ENCODE measurements around the gene WNT9A. TPM values are rescaled to one million over a fixed set of nuclear protein-coding genes. Genes with fewer than 3 reads are reported as not detected.

The WNT9A gene
- total RNA-seq, 1 experiment from 2014 or later = not detected

- Histone ChIP-seq H3K27me3 (ENCODE audit: low read length) (no peaks in the 10 kb centered on the region), H4K20me1 (ENCODE audit: insufficient read depth, low read depth, low read length) (no peaks in the 10 kb centered on the region), H3K9me2 (replicated peaks; ENCODE audit: insufficient read depth, low read length) (no peaks in the 10 kb centered on the region), H3K4me2 (ENCODE audit: low read depth, low read length, poor library complexity, severe bottlenecking) (no peak overlapping the region), H3K4me3 (ENCODE audit: low read length) (no peak overlapping the region), H3K4me1 (ENCODE audit: low read length) (no peaks in the 10 kb centered on the region), H3K27ac (ENCODE audit: low read length) (no peak overlapping the region), H3K9me3 (ENCODE audit: low read length) (no peaks in the 10 kb centered on the region), H3K36me3 (ENCODE audit: insufficient read depth, low read length) (no peaks in the 10 kb centered on the region), H2AFZ (ENCODE audit: low read length) (no peak overlapping the region), H3K79me2 (ENCODE audit: low read length) (no peaks in the 10 kb centered on the region), H3K9ac (ENCODE audit: low read length) (no peak overlapping the region)
- no peak for DNase-seq
Measured at GRCh38 chr1:227938911-227939790, 8.6 kb downstream of the WNT9A start.

DNA sequence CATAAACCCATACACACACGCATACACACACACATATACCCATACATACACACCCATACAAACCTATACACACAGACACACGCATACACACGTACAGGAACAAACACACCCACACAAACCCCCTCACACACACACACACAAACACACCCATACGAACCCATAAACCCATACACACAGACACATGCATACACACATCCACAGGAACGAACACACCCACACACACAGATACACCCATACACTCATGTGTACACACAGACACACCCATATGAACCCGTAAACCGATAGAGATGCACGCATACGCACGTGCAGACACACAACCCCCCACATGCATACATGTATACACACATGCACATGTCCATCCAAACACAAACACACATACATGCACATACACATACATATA lies 9.5 kb downstream of the WNT9A start:
- H4K20me1 ChIP-seq (ENCODE audit: insufficient read depth, low read depth, low read length) = no peaks in the 10 kb centered on the region
- H3K27me3 ChIP-seq (ENCODE audit: low read length) = no peaks in the 10 kb centered on the region
- no peak overlapping the region for H3K27ac ChIP-seq (ENCODE audit: low read length)
- H2AFZ ChIP-seq (ENCODE audit: low read length) = no peak overlapping the region
- no peak for DNase-seq
- H3K9me2 ChIP-seq (replicated peaks; ENCODE audit: insufficient read depth, low read length) = no peaks in the 10 kb centered on the region
- H3K4me1 ChIP-seq (ENCODE audit: low read length) = no peaks in the 10 kb centered on the region
- no peaks in the 10 kb centered on the region for H3K79me2 ChIP-seq (ENCODE audit: low read length)
- H3K4me3 ChIP-seq (ENCODE audit: low read length) = no peak overlapping the region
- no peaks in the 10 kb centered on the region for H3K36me3 ChIP-seq (ENCODE audit: insufficient read depth, low read length)
- no peak overlapping the region for H3K9ac ChIP-seq (ENCODE audit: low read length)
- H3K9me3 ChIP-seq (ENCODE audit: low read length) = no peaks in the 10 kb centered on the region
- H3K4me2 ChIP-seq (ENCODE audit: low read depth, low read length, poor library complexity, severe bottlenecking) = no peak overlapping the region

DNA sequence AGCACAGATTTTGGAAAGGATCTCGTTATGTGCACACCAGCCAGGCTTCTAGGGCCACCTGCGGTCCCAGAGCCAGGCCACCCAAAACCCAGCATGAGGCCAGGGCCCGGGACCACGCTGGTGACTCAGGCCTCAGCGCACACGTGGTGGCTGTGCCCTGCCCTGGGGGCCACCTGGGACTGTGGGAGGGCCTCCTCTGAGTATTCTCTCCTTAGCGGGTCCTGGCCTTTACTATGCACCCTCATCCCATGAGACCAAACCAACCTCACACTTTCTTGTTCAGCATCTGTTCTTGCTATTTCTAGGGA lies 9.9 kb downstream of the WNT9A start:
- Histone ChIP-seq H3K9me3 (ENCODE audit: low read length) (no peaks in the 10 kb centered on the region), H3K79me2 (ENCODE audit: low read length) (no peaks in the 10 kb centered on the region), H3K27me3 (ENCODE audit: low read length) (no peaks in the 10 kb centered on the region), H3K27ac (ENCODE audit: low read length) (no peak overlapping the region), H4K20me1 (ENCODE audit: insufficient read depth, low read depth, low read length) (no peaks in the 10 kb centered on the region), H3K4me2 (ENCODE audit: low read depth, low read length, poor library complexity, severe bottlenecking) (no peak overlapping the region), H3K9ac (ENCODE audit: low read length) (no peak overlapping the region), H2AFZ (ENCODE audit: low read length) (no peak overlapping the region), H3K36me3 (ENCODE audit: insufficient read depth, low read length) (no peaks in the 10 kb centered on the region), H3K9me2 (replicated peaks; ENCODE audit: insufficient read depth, low read length) (no peaks in the 10 kb centered on the region), H3K4me1 (ENCODE audit: low read length) (no peaks in the 10 kb centered on the region), H3K4me3 (ENCODE audit: low read length) (no peak overlapping the region)
- no peak for DNase-seq

GRCh38 chr1:227937031-227937837 lies 10.5 kb downstream of the WNT9A start:
- DNase-seq = no peak
- no peak overlapping the region for H2AFZ ChIP-seq (ENCODE audit: low read length)

GRCh38 chr1:227935826-227936225 lies 11.9 kb downstream of the WNT9A start:
- no peak overlapping the region for H3K9ac ChIP-seq (ENCODE audit: low read length)
- H3K9me2 ChIP-seq (replicated peaks; ENCODE audit: insufficient read depth, low read length) = no peaks in the 10 kb centered on the region
- H3K4me3 ChIP-seq (ENCODE audit: low read length) = no peak overlapping the region
- no peaks in the 10 kb centered on the region for H3K27me3 ChIP-seq (ENCODE audit: low read length)
- no peak overlapping the region for H2AFZ ChIP-seq (ENCODE audit: low read length)
- H3K36me3 ChIP-seq (ENCODE audit: insufficient read depth, low read length) = no peaks in the 10 kb centered on the region
- no peaks in the 10 kb centered on the region for H3K9me3 ChIP-seq (ENCODE audit: low read length)
- no peaks in the 10 kb centered on the region for H3K4me1 ChIP-seq (ENCODE audit: low read length)
- no peaks in the 10 kb centered on the region for H3K79me2 ChIP-seq (ENCODE audit: low read length)
- no peaks in the 10 kb centered on the region for H4K20me1 ChIP-seq (ENCODE audit: insufficient read depth, low read depth, low read length)
- no peak for DNase-seq
- H3K4me2 ChIP-seq (ENCODE audit: low read depth, low read length, poor library complexity, severe bottlenecking) = no peak overlapping the region
- no peak overlapping the region for H3K27ac ChIP-seq (ENCODE audit: low read length)

More at GRCh38 chr1:227937031-227937837, 10.5 kb downstream of the WNT9A start:
- Histone ChIP-seq H3K36me3 (ENCODE audit: insufficient read depth, low read length) (no peaks in the 10 kb centered on the region), H3K4me2 (ENCODE audit: low read depth, low read length, poor library complexity, severe bottlenecking) (no peak overlapping the region), H4K20me1 (ENCODE audit: insufficient read depth, low read depth, low read length) (no peaks in the 10 kb centered on the region), H3K9ac (ENCODE audit: low read length) (no peak overlapping the region), H3K4me3 (ENCODE audit: low read length) (no peak overlapping the region), H3K79me2 (ENCODE audit: low read length) (no peaks in the 10 kb centered on the region), H3K9me2 (replicated peaks; ENCODE audit: insufficient read depth, low read length) (no peaks in the 10 kb centered on the region), H3K4me1 (ENCODE audit: low read length) (no peaks in the 10 kb centered on the region), H3K27me3 (ENCODE audit: low read length) (no peaks in the 10 kb centered on the region), H3K9me3 (ENCODE audit: low read length) (no peaks in the 10 kb centered on the region), H3K27ac (ENCODE audit: low read length) (no peak overlapping the region)

GRCh38 chr1:227934476-227935313 lies 13.0 kb downstream of the WNT9A start:
- no peaks in the 10 kb centered on the region for H3K4me1 ChIP-seq (ENCODE audit: low read length)
- H3K9me2 ChIP-seq (replicated peaks; ENCODE audit: insufficient read depth, low read length) = no peaks in the 10 kb centered on the region
- H2AFZ ChIP-seq (ENCODE audit: low read length) = no peak overlapping the region
- no peak overlapping the region for H3K9ac ChIP-seq (ENCODE audit: low read length)
- no peaks in the 10 kb centered on the region for H3K9me3 ChIP-seq (ENCODE audit: low read length)
- no peaks in the 10 kb centered on the region for H3K79me2 ChIP-seq (ENCODE audit: low read length)
- H3K4me3 ChIP-seq (ENCODE audit: low read length) = no peak overlapping the region
- no peaks in the 10 kb centered on the region for H3K27me3 ChIP-seq (ENCODE audit: low read length)
- H3K4me2 ChIP-seq (ENCODE audit: low read depth, low read length, poor library complexity, severe bottlenecking) = no peak overlapping the region
- H3K27ac ChIP-seq (ENCODE audit: low read length) = no peak overlapping the region
- H3K36me3 ChIP-seq (ENCODE audit: insufficient read depth, low read length) = no peaks in the 10 kb centered on the region
- DNase-seq = no peak
- H4K20me1 ChIP-seq (ENCODE audit: insufficient read depth, low read depth, low read length) = no peaks in the 10 kb centered on the region

DNA sequence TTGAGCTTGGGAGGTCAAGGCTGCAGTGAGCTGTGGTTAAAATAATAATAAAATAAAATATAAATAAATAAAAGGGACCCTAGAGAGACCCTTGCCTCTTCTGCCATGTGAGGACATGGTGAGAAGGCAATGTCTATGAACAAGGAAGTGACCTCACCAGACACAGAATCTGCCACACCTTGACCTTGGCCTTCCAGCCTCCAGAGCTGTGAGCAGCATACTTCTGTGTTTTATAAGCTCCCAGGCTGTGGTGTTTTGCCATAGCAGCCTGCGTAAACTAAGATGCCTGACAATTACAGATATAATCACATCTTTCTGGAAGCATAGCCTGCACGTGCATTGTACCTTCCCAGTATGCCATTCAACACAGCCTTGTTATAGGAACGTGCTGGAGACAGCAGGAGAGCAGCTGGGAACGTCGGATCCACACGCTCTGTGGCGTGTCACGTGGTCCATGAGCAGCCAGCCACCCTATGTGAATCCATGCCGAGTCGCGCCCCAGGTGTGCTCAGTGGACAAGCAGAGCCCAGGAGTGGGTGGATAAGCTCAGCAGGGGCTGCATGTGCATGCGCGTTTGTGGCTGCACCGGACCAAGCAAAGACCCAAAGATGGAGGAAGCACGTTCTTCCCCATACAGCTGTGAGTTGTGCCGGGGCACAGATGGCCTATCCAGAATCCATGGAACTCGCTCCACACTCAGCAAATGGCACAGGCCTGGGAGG lies 17.8 kb downstream of the WNT9A start:
- Histone ChIP-seq H3K9ac (ENCODE audit: low read length) (no peak overlapping the region), H3K4me1 (ENCODE audit: low read length) (no peaks in the 10 kb centered on the region), H3K27me3 (ENCODE audit: low read length) (no peaks in the 10 kb centered on the region), H3K36me3 (ENCODE audit: insufficient read depth, low read length) (no peaks in the 10 kb centered on the region), H4K20me1 (ENCODE audit: insufficient read depth, low read depth, low read length) (no peaks in the 10 kb centered on the region), H2AFZ (ENCODE audit: low read length) (no peak overlapping the region), H3K4me2 (ENCODE audit: low read depth, low read length, poor library complexity, severe bottlenecking) (no peak overlapping the region), H3K27ac (ENCODE audit: low read length) (no peak overlapping the region), H3K9me2 (replicated peaks; ENCODE audit: insufficient read depth, low read length) (no peaks in the 10 kb centered on the region), H3K9me3 (ENCODE audit: low read length) (no peaks in the 10 kb centered on the region), H3K79me2 (ENCODE audit: low read length) (no peaks in the 10 kb centered on the region), H3K4me3 (ENCODE audit: low read length) (no peak overlapping the region)
- DNase-seq = no peak

All from Karpas-422 (cell line).